Central memory CD8-positive, alpha-beta T cell (primary cell): ENCODE measurements around the gene RAD18.
A peak's percentile ranks its signal among the peaks of the same experiment; 100 is the strongest.

ENCODE experiments used
- ATAC-seq: fragments of 150-1000 bp; cut with Tn5 transposase; replicated peaks from 2 replicates; pipeline ENCODE4 v1.10.0; 2022; ENCODE audit warnings: mild to moderate bottlenecking, moderate FRiP score, moderate number of reproducible peaks; ENCODE audit not compliant: poor library complexity, severe bottlenecking; ENCODE audit errors: extremely low read depth
- DNase-seq, 2 donors: peaks; one replicate each; pipeline ENCODE4 v3.0.0; 2021; ENCODE audit warnings: low spot score in 2 of 2
- H3K27ac Mint-ChIP-seq: one replicate; pipeline ENCODE4 v1.8.0; 2022; ENCODE audit warnings: low read depth, mild to moderate bottlenecking, moderate library complexity, mixed read lengths
- H3K27me3 Mint-ChIP-seq: one replicate; pipeline ENCODE4 v1.8.0; 2022; ENCODE audit warnings: mixed read lengths
- H3K36me3 Mint-ChIP-seq: one replicate; pipeline ENCODE4 v1.8.0; 2022; ENCODE audit warnings: mild to moderate bottlenecking, moderate library complexity, mixed read lengths; ENCODE audit not compliant: insufficient read depth
- H3K4me1 Mint-ChIP-seq: one replicate; pipeline ENCODE4 v1.8.0; 2022; ENCODE audit warnings: mixed read lengths
- H3K4me3 Mint-ChIP-seq: one replicate; pipeline ENCODE4 v1.8.0; 2022; ENCODE audit warnings: mild to moderate bottlenecking, moderate library complexity, mixed read lengths
- H3K9me3 Mint-ChIP-seq: one replicate; pipeline ENCODE4 v1.8.0; 2022; ENCODE audit warnings: mixed read lengths

RAD18 gene

GRCh38 chr3:8900869-8901268, 62.4 kb downstream of the RAD18 start:
- H3K4me1 Mint-ChIP-seq: no peaks in the 10 kb centered on the region
- H3K4me3 Mint-ChIP-seq: no peak overlapping the region
- no peak for DNase-seq
- ATAC-seq: no peak
- peaks cover 13% of the 10 kb centered on the region for H3K36me3 Mint-ChIP-seq
- H3K27ac Mint-ChIP-seq: no peak overlapping the region
- no peaks in the 10 kb centered on the region for H3K27me3 Mint-ChIP-seq
- no peaks in the 10 kb centered on the region for H3K9me3 Mint-ChIP-seq

GRCh38 chr3:8899876-8900460, 63.3 kb downstream of the RAD18 start:
- Mint-ChIP-seq H3K4me3 (no peak overlapping the region), H3K9me3 (no peaks in the 10 kb centered on the region), H3K27ac (no peak overlapping the region), H3K27me3 (no peaks in the 10 kb centered on the region), H3K36me3 (peaks cover 16% of the 10 kb centered on the region), H3K4me1 (no peaks in the 10 kb centered on the region)
- DNase-seq (no peak), ATAC-seq (no peak)

GRCh38 chr3:8895829-8896228, 67.4 kb downstream of the RAD18 start:
- no peaks in the 10 kb centered on the region for H3K4me1 Mint-ChIP-seq
- no peaks in the 10 kb centered on the region for H3K9me3 Mint-ChIP-seq
- no peak overlapping the region for H3K27ac Mint-ChIP-seq
- DNase-seq (no peak), ATAC-seq (no peak)
- H3K4me3 Mint-ChIP-seq: no peak overlapping the region
- no peaks in the 10 kb centered on the region for H3K27me3 Mint-ChIP-seq
- peaks cover 15% of the 10 kb centered on the region for H3K36me3 Mint-ChIP-seq

GRCh38 chr3:8893001-8893400, 70.3 kb downstream of the RAD18 start:
- ATAC-seq (no peak), DNase-seq (no peak)
- Mint-ChIP-seq H3K36me3 (peaks cover 8% of the 10 kb centered on the region), H3K27ac (no peak overlapping the region), H3K9me3 (no peaks in the 10 kb centered on the region), H3K27me3 (no peaks in the 10 kb centered on the region), H3K4me3 (no peak overlapping the region), H3K4me1 (no peaks in the 10 kb centered on the region)

GRCh38 chr3:8891774-8892173, 71.5 kb downstream of the RAD18 start:
- no peak for ATAC-seq
- H3K36me3 Mint-ChIP-seq: peaks cover 8% of the 10 kb centered on the region
- H3K27ac Mint-ChIP-seq: no peak overlapping the region
- DNase-seq: no peak
- H3K27me3 Mint-ChIP-seq: no peaks in the 10 kb centered on the region
- no peaks in the 10 kb centered on the region for H3K4me1 Mint-ChIP-seq
- no peak overlapping the region for H3K4me3 Mint-ChIP-seq
- H3K9me3 Mint-ChIP-seq: no peaks in the 10 kb centered on the region

GRCh38 chr3:8891303-8891702, 72.0 kb downstream of the RAD18 start:
- no peak overlapping the region for H3K4me3 Mint-ChIP-seq
- no peak for DNase-seq
- no peaks in the 10 kb centered on the region for H3K9me3 Mint-ChIP-seq
- H3K27ac Mint-ChIP-seq: no peak overlapping the region
- H3K36me3 Mint-ChIP-seq: peaks cover 6% of the 10 kb centered on the region
- no peaks in the 10 kb centered on the region for H3K4me1 Mint-ChIP-seq
- no peak for ATAC-seq
- H3K27me3 Mint-ChIP-seq: no peaks in the 10 kb centered on the region

- peaks cover 5% of the 10 kb centered on the region for H3K36me3 Mint-ChIP-seq
- no peaks in the 10 kb centered on the region for H3K27me3 Mint-ChIP-seq
- no peak for DNase-seq
- no peak for ATAC-seq
- no peak overlapping the region for H3K27ac Mint-ChIP-seq
- no peaks in the 10 kb centered on the region for H3K9me3 Mint-ChIP-seq
- no peaks in the 10 kb centered on the region for H3K4me1 Mint-ChIP-seq
- no peak overlapping the region for H3K4me3 Mint-ChIP-seq
Measured at GRCh38 chr3:8888301-8888915, 74.9 kb downstream of the RAD18 start.

GRCh38 chr3:8887435-8888300, 75.6 kb downstream of the RAD18 start:
- Mint-ChIP-seq H3K36me3 (peaks cover 3% of the 10 kb centered on the region), H3K4me1 (no peaks in the 10 kb centered on the region), H3K4me3 (no peak overlapping the region), H3K27ac (no peak overlapping the region), H3K27me3 (no peaks in the 10 kb centered on the region), H3K9me3 (no peaks in the 10 kb centered on the region)
- DNase-seq: no peak
- ATAC-seq: no peak

GRCh38 chr3:8886546-8886945, 76.7 kb downstream of the RAD18 start:
- ATAC-seq (no peak), DNase-seq (no peak)
- no peaks in the 10 kb centered on the region for H3K27me3 Mint-ChIP-seq
- no peak overlapping the region for H3K4me3 Mint-ChIP-seq
- H3K27ac Mint-ChIP-seq: no peak overlapping the region
- no peaks in the 10 kb centered on the region for H3K9me3 Mint-ChIP-seq
- H3K36me3 Mint-ChIP-seq: peaks cover 1% of the 10 kb centered on the region
- H3K4me1 Mint-ChIP-seq: no peaks in the 10 kb centered on the region

GRCh38 chr3:8885536-8886316, 77.5 kb downstream of the RAD18 start:
- Mint-ChIP-seq H3K4me1 (no peaks in the 10 kb centered on the region), H3K36me3 (peaks cover 1% of the 10 kb centered on the region)

GRCh38 chr3:8884630-8885290, 78.5 kb downstream of the RAD18 start:
- peak overlapping the region; percentile 7 for H3K27ac Mint-ChIP-seq
- no peaks in the 10 kb centered on the region for H3K4me1 Mint-ChIP-seq
- no peaks in the 10 kb centered on the region for H3K9me3 Mint-ChIP-seq
- DNase-seq (no peak), ATAC-seq (no peak)
- H3K27me3 Mint-ChIP-seq: no peaks in the 10 kb centered on the region
- peaks cover 1% of the 10 kb centered on the region for H3K36me3 Mint-ChIP-seq
- H3K4me3 Mint-ChIP-seq: no peak overlapping the region

More at GRCh38 chr3:8885536-8886316, 77.5 kb downstream of the RAD18 start:
- Mint-ChIP-seq H3K27ac (no peak overlapping the region), H3K27me3 (no peaks in the 10 kb centered on the region), H3K4me3 (no peak overlapping the region), H3K9me3 (no peaks in the 10 kb centered on the region)
- ATAC-seq (no peak), DNase-seq (no peak)

GRCh38 chr3:8882642-8883041, 80.6 kb downstream of the RAD18 start:
- Mint-ChIP-seq H3K27ac (no peak overlapping the region), H3K9me3 (no peaks in the 10 kb centered on the region), H3K36me3 (peaks cover 1% of the 10 kb centered on the region), H3K4me1 (no peaks in the 10 kb centered on the region), H3K4me3 (no peak overlapping the region), H3K27me3 (no peaks in the 10 kb centered on the region)
- ATAC-seq (no peak), DNase-seq (no peak)
